Astrocyte of the hippocampus (primary cell): ENCODE results near the gene ZNF205.
"Not testable (repeated sequence)": the region's sequence is repeated elsewhere in the genome, so short reads cannot be mapped to it uniquely, and the experiment has no call there.

Experiments
- DNase-seq: peaks from one replicate; pipeline ENCODE4 v3.0.0; 2011; ENCODE audit warnings: low read depth, low spot score

ZNF205 gene

GRCh38 chr16:3148256-3149192, 36.1 kb downstream of the ZNF205 start:
- DNase-seq, result no peak

- DNase-seq, result no peak
These were observed 36.8 kb downstream of the ZNF205 start for GRCh38 chr16:3149193-3149530.

- peak; percentile 84 for DNase-seq
These were observed 37.4 kb downstream of the ZNF205 start for GRCh38 chr16:3149630-3150345.

GRCh38 chr16:3150346-3151218, 38.2 kb downstream of the ZNF205 start:
- DNase-seq, result peak; percentile 99

- no peak for DNase-seq
These were observed 39.6 kb downstream of the ZNF205 start for GRCh38 chr16:3152027-3152276.

GRCh38 chr16:3152277-3152990, 40.0 kb downstream of the ZNF205 start:
- peak; percentile 93 for DNase-seq

GRCh38 chr16:3152991-3153368, 40.6 kb downstream of the ZNF205 start:
- DNase-seq, result no peak

- no peak for DNase-seq
These were observed 42.8 kb downstream of the ZNF205 start for GRCh38 chr16:3155181-3155580.

- DNase-seq, result no peak
These were observed 43.6 kb downstream of the ZNF205 start for GRCh38 chr16:3155972-3156371.

- peak; percentile 88 for DNase-seq
These were observed 45.0 kb downstream of the ZNF205 start for GRCh38 chr16:3157229-3158025.

GRCh38 chr16:3158026-3158509, 45.7 kb downstream of the ZNF205 start:
- DNase-seq, result no peak

- DNase-seq, result peak; percentile 90
These were observed 46.3 kb downstream of the ZNF205 start for GRCh38 chr16:3158510-3159314.

- DNase-seq, result no peak
These were observed 49.0 kb downstream of the ZNF205 start for GRCh38 chr16:3161235-3162018.

GRCh38 chr16:3164121-3164991, 52.0 kb downstream of the ZNF205 start:
- DNase-seq, result no peak

- DNase-seq, result no peak
These were observed 52.9 kb downstream of the ZNF205 start for GRCh38 chr16:3165111-3165822.

- DNase-seq, result no peak
These were observed 54.1 kb downstream of the ZNF205 start for GRCh38 chr16:3166505-3166886.

- not testable (repeated sequence) for DNase-seq
These were observed 56.3 kb downstream of the ZNF205 start for GRCh38 chr16:3168729-3169128.
